GM12878 (cell line): Measurements from ENCODE around the gene LRRC56. TPM values are rescaled to one million over a fixed set of nuclear protein-coding genes. Genes with fewer than 3 reads are reported as not detected.
A peak's percentile ranks its signal among the peaks of the same experiment; 100 is the strongest.

Experiments used
- CBFB ChIP-seq: IDR thresholded peaks from 2 replicates; pipeline ENCODE4 v1.6.1; 2016; ENCODE audit warnings: antibody characterized with exemption, low read depth
- CHD2 ChIP-seq: IDR thresholded peaks from 2 replicates; pipeline ENCODE4 v1.6.1; 2011; ENCODE audit warnings: low read depth, low read length, improper control_type of control experiment, borderline replicate concordance
- CHD4 ChIP-seq: fragments of 200-600 bp; sonication (generic); IDR thresholded peaks from 2 replicates; pipeline ENCODE4 v1.6.1; 2016; ENCODE audit warnings: mild to moderate bottlenecking
- DPF2 ChIP-seq: fragments of 450-650 bp; IDR thresholded peaks from 2 replicates; pipeline ENCODE4 v1.6.1; 2017; ENCODE audit warnings: mild to moderate bottlenecking
- EGR1 ChIP-seq, 2 experiments: IDR thresholded peaks; 1 replicate in 1 of 2; 2 replicates in 1 of 2; pipeline ENCODE4 v1.6.1; 2011 to 2012; ENCODE audit warnings: low read depth in 2 of 2, low read length in 2 of 2, borderline replicate concordance in 1 of 2, mild to moderate bottlenecking in 1 of 2, moderate library complexity in 1 of 2
- FOS ChIP-seq: IDR thresholded peaks from 3 replicates; pipeline ENCODE4 v1.6.1; 2011; ENCODE audit warnings: borderline replicate concordance; ENCODE audit not compliant: insufficient read length; ENCODE audit errors: extremely low read depth
- FOXK2 ChIP-seq: fragments of 450-650 bp; IDR thresholded peaks from 2 replicates; pipeline ENCODE4 v1.6.1; 2017; ENCODE audit warnings: mild to moderate bottlenecking, moderate library complexity
- IKZF1 ChIP-seq: fragments of 450-650 bp; conservative IDR thresholded peaks from 2 replicates; pipeline ENCODE4 v1.6.1; 2017; ENCODE audit warnings: antibody characterized with exemption, mild to moderate bottlenecking
- IRF4 ChIP-seq: IDR thresholded peaks from 2 replicates; pipeline ENCODE4 v1.6.1; 2011; ENCODE audit warnings: low read depth, low read length
- MTA2 ChIP-seq: fragments of 450-650 bp; IDR thresholded peaks from 2 replicates; pipeline ENCODE4 v1.6.1; 2016; ENCODE audit warnings: low read depth, mild to moderate bottlenecking, moderate library complexity
- MYB ChIP-seq: fragments of 150-350 bp; IDR thresholded peaks from 2 replicates; pipeline ENCODE4 v1.6.1; 2014; ENCODE audit warnings: mild to moderate bottlenecking, low read depth, low read length, borderline replicate concordance
- PAX8 ChIP-seq: fragments of 450-650 bp; IDR thresholded peaks from 2 replicates; pipeline ENCODE4 v1.6.1; 2017; ENCODE audit warnings: mild to moderate bottlenecking, moderate library complexity
- POLR2AphosphoS5 ChIP-seq: IDR thresholded peaks from 2 replicates; pipeline ENCODE4 v1.6.1; 2011; ENCODE audit warnings: mild to moderate bottlenecking, low read length, inconsistent platforms
- POU2F2 ChIP-seq: IDR thresholded peaks from 3 replicates; pipeline ENCODE4 v1.6.1; 2011; ENCODE audit warnings: low read depth, mild to moderate bottlenecking, low read length, borderline replicate concordance
- RAD21 ChIP-seq: IDR thresholded peaks from 2 replicates; pipeline ENCODE4 v1.6.1; 2011; ENCODE audit warnings: mild to moderate bottlenecking, low read depth, low read length, moderate library complexity; ENCODE audit not compliant: insufficient read depth
- RAD51 ChIP-seq: fragments of 450-650 bp; IDR thresholded peaks from 2 replicates; pipeline ENCODE4 v1.6.1; 2016; ENCODE audit warnings: moderate library complexity, mild to moderate bottlenecking, inconsistent platforms
- RB1 ChIP-seq: fragments of 450-650 bp; formaldehyde crosslinking; IDR thresholded peaks from 2 replicates; pipeline ENCODE4 v1.6.1; 2017; ENCODE audit warnings: mild to moderate bottlenecking, borderline replicate concordance
- SMAD1 ChIP-seq: fragments of 450-650 bp; IDR thresholded peaks from 2 replicates; pipeline ENCODE4 v1.6.1; 2018; ENCODE audit warnings: mild to moderate bottlenecking, low read depth; ENCODE audit not compliant: partially characterized antibody
- SMAD5 ChIP-seq: IDR thresholded peaks from 2 replicates; pipeline ENCODE4 v1.6.1; 2016; ENCODE audit warnings: antibody characterized with exemption, low read depth
- SP1 ChIP-seq: IDR thresholded peaks from one replicate; pipeline ENCODE4 v1.6.1; 2011; ENCODE audit warnings: low read depth, low read length
- TAF1 ChIP-seq: IDR thresholded peaks from 2 replicates; pipeline ENCODE4 v1.6.1; 2011; ENCODE audit warnings: mild to moderate bottlenecking, low read depth, low read length, borderline replicate concordance
- WRNIP1 ChIP-seq: IDR thresholded peaks from 2 replicates; pipeline ENCODE4 v1.6.1; 2011; ENCODE audit warnings: low read depth, low read length, improper control_type of control experiment, borderline replicate concordance
- polyA plus RNA-seq, 11 experiments: library from polyadenylated mRNA; depleted of rRNA in 4 of 11; unstranded in 6 of 11; stranded (reverse) in 5 of 11; fragments of >200 nt; fragmentation: Nextera tagmentation in 4 of 11; fragmentation: Illumina TruSeq in 1 of 11; extraction: Ambion mirVana in 4 of 11; extraction: Trizol in 1 of 11; gene quantifications; 1 replicate in 1 of 11; 2 replicates in 10 of 11; pipeline versions ENCODE4 v1.2.1 to v1.2.3, GENCODE V29; 2011 to 2016; ENCODE audit warnings: inconsistent platforms in 2 of 11, missing spikeins in 2 of 11, low read depth in 1 of 11
- total RNA-seq, 4 experiments: library from RNA; depleted of rRNA in 3 of 4; stranded (reverse); fragments of >200 nt in 3 of 4; fragmentation: Illumina TruSeq in 1 of 4; extraction: Trizol in 1 of 4; gene quantifications; 2 replicates each; pipeline versions ENCODE4 v1.2.1 to v1.2.3, GENCODE V29; 2013 to 2021
- TF ChIP-seq, protein P1 (sequence below): fragments of 450-650 bp; IDR thresholded peaks from 2 replicates; pipeline ENCODE4 v1.6.1; 2017; ENCODE audit warnings: antibody characterized with exemption, mild to moderate bottlenecking, moderate library complexity
- TF ChIP-seq, protein P2 (sequence below): IDR thresholded peaks from 2 replicates; pipeline ENCODE4 v1.6.1; 2012; ENCODE audit warnings: low read depth, low read length, improper control_type of control experiment
- TF ChIP-seq, protein P3 (sequence below): fragments of 450-650 bp; IDR thresholded peaks from 2 replicates; pipeline ENCODE4 v1.6.1; 2017; ENCODE audit warnings: mild to moderate bottlenecking
- TF ChIP-seq, protein P4 (sequence below): fragments of 150-350 bp; IDR thresholded peaks from 2 replicates; pipeline ENCODE4 v1.6.1; 2014; ENCODE audit warnings: mild to moderate bottlenecking, low read depth, low read length

The LRRC56 gene
- total and polyA plus RNA-seq, 10 of the 15 experiments (the other 5 are each of a cell fraction or from before 2014, with no cell fraction given): 0.02 to 1.9 (median 0.75) TPM; not detected in 1

DNA sequence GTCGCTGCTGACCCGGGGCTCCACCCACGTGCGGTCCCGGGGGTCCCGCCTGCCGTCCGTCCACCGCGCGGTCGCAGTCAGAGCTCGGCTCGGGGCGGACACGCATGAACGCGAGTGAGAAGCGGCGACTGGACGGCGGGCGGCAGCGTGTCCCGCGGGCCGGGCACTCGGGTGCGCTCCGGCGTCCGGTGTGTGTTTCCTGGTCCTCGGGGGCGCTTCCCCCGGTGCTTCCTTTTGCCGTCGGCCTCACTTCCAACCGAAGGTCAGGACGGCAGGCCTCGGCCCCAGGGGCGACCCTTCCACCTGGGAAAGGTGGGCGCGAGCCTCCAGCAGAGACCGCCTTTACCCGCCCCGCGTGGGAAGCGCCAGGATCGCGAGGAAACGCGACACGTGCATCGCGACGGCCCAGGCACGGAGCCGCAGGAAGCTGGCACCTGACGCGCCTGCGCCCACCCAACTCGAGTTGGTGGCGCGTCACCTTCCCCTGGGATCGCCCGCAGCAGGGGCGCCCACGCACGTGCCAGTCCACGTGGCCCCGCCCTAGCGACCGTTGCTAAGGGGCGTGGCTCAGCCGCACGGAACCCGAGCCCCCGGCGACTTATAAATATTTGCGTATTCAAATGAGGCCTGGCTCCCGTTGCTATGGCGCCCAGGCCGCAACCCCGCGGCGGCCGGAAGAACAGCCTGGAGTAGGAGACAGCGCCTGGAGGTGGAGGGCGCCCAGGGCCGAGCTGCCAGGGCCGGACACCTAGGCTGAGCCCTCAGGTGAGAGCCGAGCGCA is at the start of gene LRRC56 (continued):
- TF ChIP-seq WRNIP1 (no peak), MTA2 (0 out of 2 replicates have a peak, but pooled peaks have one; percentile 31), IRF4 (no peak), DPF2 (peak; percentile 91), MYB (no peak), SP1 (peak; percentile 83), POLR2AphosphoS5 (no peak), RAD51 (peak; percentile 88), PAX8 (no peak), FOXK2 (no peak), CHD4 (no peak; the same call in 1 of the 2 replicates), FOS (no peak), RAD21 (no peak), CHD2 (peak; percentile 18; the same call in 1 of the 2 replicates), EGR1 (IDR thresholded peaks at IDR 0.05; ENCODE audit: borderline replicate concordance in 1 of 2, low read depth in 2 of 2, low read length in 2 of 2) (peak; percentile 75 to 93), RB1 (peak; percentile 74; the same call in 1 of the 2 replicates), SMAD5 (no peak), IKZF1 (peak; percentile 96), POU2F2 (peak; percentile 97), TAF1 (peak; percentile 58; the same call in 1 of the 2 replicates), SMAD1 (no peak), CBFB (no peak; the same call in 1 of the 2 replicates)
- TF ChIP-seq, protein P1, sequence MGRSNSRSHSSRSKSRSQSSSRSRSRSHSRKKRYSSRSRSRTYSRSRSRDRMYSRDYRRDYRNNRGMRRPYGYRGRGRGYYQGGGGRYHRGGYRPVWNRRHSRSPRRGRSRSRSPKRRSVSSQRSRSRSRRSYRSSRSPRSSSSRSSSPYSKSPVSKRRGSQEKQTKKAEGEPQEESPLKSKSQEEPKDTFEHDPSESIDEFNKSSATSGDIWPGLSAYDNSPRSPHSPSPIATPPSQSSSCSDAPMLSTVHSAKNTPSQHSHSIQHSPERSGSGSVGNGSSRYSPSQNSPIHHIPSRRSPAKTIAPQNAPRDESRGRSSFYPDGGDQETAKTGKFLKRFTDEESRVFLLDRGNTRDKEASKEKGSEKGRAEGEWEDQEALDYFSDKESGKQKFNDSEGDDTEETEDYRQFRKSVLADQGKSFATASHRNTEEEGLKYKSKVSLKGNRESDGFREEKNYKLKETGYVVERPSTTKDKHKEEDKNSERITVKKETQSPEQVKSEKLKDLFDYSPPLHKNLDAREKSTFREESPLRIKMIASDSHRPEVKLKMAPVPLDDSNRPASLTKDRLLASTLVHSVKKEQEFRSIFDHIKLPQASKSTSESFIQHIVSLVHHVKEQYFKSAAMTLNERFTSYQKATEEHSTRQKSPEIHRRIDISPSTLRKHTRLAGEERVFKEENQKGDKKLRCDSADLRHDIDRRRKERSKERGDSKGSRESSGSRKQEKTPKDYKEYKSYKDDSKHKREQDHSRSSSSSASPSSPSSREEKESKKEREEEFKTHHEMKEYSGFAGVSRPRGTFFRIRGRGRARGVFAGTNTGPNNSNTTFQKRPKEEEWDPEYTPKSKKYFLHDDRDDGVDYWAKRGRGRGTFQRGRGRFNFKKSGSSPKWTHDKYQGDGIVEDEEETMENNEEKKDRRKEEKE: no peak
- TF ChIP-seq, protein P2, sequence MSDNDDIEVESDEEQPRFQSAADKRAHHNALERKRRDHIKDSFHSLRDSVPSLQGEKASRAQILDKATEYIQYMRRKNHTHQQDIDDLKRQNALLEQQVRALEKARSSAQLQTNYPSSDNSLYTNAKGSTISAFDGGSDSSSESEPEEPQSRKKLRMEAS: peak; percentile 93
- TF ChIP-seq, protein P3, sequence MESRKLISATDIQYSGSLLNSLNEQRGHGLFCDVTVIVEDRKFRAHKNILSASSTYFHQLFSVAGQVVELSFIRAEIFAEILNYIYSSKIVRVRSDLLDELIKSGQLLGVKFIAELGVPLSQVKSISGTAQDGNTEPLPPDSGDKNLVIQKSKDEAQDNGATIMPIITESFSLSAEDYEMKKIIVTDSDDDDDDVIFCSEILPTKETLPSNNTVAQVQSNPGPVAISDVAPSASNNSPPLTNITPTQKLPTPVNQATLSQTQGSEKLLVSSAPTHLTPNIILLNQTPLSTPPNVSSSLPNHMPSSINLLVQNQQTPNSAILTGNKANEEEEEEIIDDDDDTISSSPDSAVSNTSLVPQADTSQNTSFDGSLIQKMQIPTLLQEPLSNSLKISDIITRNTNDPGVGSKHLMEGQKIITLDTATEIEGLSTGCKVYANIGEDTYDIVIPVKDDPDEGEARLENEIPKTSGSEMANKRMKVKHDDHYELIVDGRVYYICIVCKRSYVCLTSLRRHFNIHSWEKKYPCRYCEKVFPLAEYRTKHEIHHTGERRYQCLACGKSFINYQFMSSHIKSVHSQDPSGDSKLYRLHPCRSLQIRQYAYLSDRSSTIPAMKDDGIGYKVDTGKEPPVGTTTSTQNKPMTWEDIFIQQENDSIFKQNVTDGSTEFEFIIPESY: no peak
- TF ChIP-seq, protein P4, sequence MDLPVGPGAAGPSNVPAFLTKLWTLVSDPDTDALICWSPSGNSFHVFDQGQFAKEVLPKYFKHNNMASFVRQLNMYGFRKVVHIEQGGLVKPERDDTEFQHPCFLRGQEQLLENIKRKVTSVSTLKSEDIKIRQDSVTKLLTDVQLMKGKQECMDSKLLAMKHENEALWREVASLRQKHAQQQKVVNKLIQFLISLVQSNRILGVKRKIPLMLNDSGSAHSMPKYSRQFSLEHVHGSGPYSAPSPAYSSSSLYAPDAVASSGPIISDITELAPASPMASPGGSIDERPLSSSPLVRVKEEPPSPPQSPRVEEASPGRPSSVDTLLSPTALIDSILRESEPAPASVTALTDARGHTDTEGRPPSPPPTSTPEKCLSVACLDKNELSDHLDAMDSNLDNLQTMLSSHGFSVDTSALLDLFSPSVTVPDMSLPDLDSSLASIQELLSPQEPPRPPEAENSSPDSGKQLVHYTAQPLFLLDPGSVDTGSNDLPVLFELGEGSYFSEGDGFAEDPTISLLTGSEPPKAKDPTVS: no peak
